T-helper 1 cell treated with Interleukin-12 subunit alpha and Interleukin-12 subunit beta and Interleukin-4 antibody, amounts not matched to agents 30 μg/mL and 1 μg/mL, for 36 hours (primary cell): Measurements from ENCODE around the gene PCDHA4.
A peak's percentile ranks its signal among the peaks of the same experiment; 100 is the strongest.
"Not testable (repeated sequence)": the region's sequence is repeated elsewhere in the genome, so short reads cannot be mapped to it uniquely, and the experiment has no call there.

Source experiments
- H3K27ac Mint-ChIP-seq: one replicate; pipeline ENCODE4 v1.8.0; 2021; ENCODE audit warnings: mild to moderate bottlenecking, mixed read lengths
- H3K27me3 Mint-ChIP-seq: one replicate; pipeline ENCODE4 v1.8.0; 2021; ENCODE audit warnings: low read depth, mixed read lengths
- H3K36me3 Mint-ChIP-seq: one replicate; pipeline ENCODE4 v1.8.0; 2021; ENCODE audit warnings: low read depth, mixed read lengths
- H3K4me1 Mint-ChIP-seq: one replicate; pipeline ENCODE4 v1.8.0; 2021; ENCODE audit warnings: low read depth, mixed read lengths
- H3K4me3 Mint-ChIP-seq: one replicate; pipeline ENCODE4 v1.8.0; 2021; ENCODE audit warnings: mild to moderate bottlenecking, moderate library complexity, mixed read lengths
- H3K9me3 Mint-ChIP-seq: one replicate; pipeline ENCODE4 v1.8.0; 2021; ENCODE audit warnings: mixed read lengths

PCDHA4 gene

DNA sequence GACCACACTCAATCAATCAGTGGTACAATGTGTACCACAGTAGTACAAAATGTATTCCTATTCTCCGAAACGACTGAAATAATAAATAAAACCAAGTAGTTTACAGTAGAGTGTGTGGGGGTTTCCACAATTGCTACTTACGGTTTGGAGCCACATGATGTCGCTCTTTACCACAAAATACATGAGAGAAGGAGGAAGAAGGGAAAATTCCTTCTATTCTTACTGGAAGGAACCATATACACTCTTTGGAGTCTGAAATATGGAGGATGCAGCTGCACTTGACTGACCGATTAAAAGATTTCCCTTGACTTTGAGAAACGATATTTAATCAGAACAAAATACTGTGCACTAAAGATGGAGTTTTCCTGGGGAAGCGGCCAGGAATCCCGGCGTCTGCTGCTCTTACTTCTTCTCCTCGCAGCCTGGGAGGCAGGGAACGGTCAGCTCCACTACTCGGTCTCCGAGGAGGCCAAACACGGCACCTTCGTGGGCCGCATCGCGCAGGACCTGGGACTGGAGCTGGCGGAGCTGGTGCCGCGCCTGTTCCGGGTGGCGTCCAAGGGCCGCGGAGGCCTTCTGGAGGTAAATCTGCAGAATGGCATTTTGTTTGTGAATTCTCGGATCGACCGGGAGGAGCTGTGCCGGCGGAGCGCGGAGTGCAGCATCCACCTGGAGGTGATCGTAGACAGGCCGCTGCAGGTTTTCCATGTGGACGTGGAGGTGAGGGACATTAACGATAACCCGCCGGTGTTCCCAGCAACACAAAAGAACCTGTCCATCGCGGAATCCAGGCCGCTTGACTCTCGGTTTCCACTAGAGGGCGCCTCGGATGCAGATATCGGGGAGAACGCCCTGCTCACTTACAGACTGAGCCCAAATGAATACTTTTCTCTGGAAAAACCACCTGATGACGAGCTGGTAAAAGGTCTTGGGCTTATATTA, at the start of gene PCDHA4:
TSS of gene PCDHA4 (plus strand) at position 235 of the 942 bp plus-strand sequence.
- no peaks in the 10 kb centered on the region for H3K27me3 Mint-ChIP-seq

DNA sequence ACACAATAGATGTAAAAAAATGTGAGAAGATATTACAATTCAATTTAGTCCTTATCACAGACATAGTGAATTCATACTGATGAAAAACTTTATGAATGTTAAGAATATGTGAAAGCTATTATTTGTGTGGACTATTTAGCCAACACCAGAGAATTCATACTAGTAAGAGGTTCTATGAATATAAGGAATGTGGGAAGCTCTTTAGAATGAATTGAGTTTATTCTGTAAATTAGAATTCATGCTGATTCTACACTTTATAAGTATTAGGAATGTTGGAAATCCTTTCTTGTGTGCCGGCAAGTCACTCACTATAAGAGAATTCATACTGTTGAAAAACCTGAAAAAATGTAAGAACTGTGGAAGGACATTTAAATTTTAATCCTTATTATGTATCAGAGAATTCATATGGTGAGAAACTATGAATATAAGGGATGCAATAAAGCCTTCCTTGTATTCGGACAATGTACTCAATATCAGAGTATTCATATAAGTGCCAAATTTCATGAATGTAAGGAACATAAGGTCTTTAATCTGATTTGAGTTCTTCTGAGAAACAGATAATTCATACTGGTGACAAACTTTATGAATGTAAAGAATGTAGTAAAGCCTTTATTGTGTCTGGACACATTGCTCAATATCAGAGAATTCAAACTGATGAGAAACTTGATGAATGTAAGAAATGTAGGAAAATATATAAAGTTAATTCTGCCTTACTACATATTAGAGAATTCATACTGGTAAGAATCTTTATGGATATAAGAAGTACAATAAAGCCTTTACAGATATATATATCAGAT, 42.5 kb upstream of the PCDHA4 start:
- H3K36me3 Mint-ChIP-seq = peaks cover 3% of the 10 kb centered on the region
- H3K4me1 Mint-ChIP-seq = no peaks in the 10 kb centered on the region
- H3K9me3 Mint-ChIP-seq = peaks cover 79% of the 10 kb centered on the region

More for the DNA sequence above, at the start of gene PCDHA4:
- Mint-ChIP-seq H3K4me1 (no peaks in the 10 kb centered on the region), H3K36me3 (peaks cover 1% of the 10 kb centered on the region), H3K9me3 (peaks cover 31% of the 10 kb centered on the region), H3K27ac (no peak within 1 kb of the TSS), H3K4me3 (no peak within 1 kb of the TSS)

DNA sequence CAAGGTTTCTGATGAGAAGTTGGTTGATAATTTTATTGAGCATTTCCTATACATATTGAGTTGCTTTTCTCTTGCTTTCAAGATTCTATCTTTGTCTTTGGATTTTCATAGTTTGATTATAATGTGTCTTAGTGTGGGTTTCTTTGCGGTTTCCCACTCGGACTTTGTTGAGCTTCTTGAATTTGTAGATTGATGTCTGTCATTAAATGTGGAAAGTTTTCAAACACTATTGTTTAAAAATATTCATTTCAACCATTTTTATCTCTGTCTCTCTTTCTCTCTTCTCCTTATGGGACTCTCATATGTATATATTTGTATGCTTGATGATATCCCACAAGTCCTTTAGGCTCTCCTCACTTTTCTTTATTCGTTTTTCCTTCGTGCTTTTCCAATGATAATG, 39.4 kb upstream of the PCDHA4 start:
- Mint-ChIP-seq H3K27ac (no peak overlapping the region), H3K36me3 (peaks cover 3% of the 10 kb centered on the region), H3K9me3 (peaks cover 81% of the 10 kb centered on the region), H3K4me1 (no peaks in the 10 kb centered on the region), H3K4me3 (no peak overlapping the region), H3K27me3 (no peaks in the 10 kb centered on the region)

More for the DNA sequence above, 42.5 kb upstream of the PCDHA4 start:
- H3K27ac Mint-ChIP-seq = no peak overlapping the region
- no peaks in the 10 kb centered on the region for H3K27me3 Mint-ChIP-seq
- no peak overlapping the region for H3K4me3 Mint-ChIP-seq

DNA sequence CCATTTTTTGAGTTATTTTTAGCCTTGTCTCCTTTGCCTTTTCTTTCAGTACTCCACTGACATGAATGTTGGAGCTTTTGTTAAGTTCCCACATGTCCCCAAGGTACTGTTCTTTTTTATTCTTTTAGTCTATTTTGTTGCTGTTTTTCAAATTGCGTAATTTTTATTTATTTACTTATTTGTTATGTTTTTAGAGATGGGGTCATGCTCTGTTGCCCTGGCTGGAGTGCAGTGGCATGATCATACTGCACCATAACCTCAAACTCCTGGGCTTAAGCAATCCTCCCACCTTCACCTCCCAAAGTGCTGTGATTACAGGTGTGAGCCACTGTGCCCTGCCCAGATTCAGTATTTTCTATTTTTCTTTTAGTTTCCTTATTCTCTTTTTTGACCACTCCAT, 26.4 kb upstream of the PCDHA4 start:
- no peak overlapping the region for H3K4me3 Mint-ChIP-seq
- H3K36me3 Mint-ChIP-seq = no peaks in the 10 kb centered on the region
- peaks cover 76% of the 10 kb centered on the region for H3K9me3 Mint-ChIP-seq
- no peaks in the 10 kb centered on the region for H3K4me1 Mint-ChIP-seq
- H3K27ac Mint-ChIP-seq = no peak overlapping the region
- no peaks in the 10 kb centered on the region for H3K27me3 Mint-ChIP-seq

DNA sequence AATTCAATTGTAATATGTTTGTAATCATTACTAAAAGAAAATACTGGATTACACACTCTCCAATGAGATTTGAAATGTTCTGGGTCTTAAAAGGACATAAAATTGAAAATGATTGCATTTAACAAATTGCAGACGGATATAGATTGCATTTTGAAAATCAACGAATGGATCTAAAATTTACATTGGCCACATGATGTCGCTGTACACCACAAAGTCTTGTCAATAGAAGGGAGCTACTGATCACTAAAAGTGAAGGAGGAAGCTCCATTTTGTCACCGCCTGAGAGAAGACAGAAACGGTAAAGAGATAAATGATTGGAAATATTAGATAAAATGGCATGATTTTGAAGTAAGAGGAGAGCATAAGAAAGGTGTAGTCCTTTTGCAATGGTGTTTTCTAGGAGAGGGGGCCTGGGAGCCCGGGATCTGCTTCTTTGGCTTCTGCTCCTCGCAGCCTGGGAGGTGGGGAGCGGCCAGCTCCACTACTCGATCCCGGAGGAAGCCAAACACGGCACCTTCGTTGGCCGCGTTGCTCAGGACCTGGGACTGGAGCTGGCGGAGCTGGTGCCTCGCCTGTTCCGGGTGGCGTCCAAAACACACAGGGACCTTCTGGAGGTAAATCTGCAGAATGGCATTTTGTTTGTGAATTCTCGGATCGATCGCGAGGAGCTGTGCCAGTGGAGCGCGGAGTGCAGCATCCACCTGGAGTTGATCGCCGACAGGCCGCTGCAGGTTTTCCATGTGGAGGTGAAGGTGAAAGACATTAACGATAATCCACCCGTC, 20.8 kb upstream of the PCDHA4 start, which contains the start of gene PCDHA1:
TSS of gene PCDHA1 (plus strand) at position 236 of the 782 bp plus-strand sequence.
- peaks cover 39% of the 10 kb centered on the region for H3K9me3 Mint-ChIP-seq
- H3K27me3 Mint-ChIP-seq = no peaks in the 10 kb centered on the region
- no peak within 1 kb of the TSS for H3K27ac Mint-ChIP-seq
- peaks cover 4% of the 10 kb centered on the region for H3K36me3 Mint-ChIP-seq
- H3K4me3 Mint-ChIP-seq = no peak within 1 kb of the TSS
- no peaks in the 10 kb centered on the region for H3K4me1 Mint-ChIP-seq

DNA sequence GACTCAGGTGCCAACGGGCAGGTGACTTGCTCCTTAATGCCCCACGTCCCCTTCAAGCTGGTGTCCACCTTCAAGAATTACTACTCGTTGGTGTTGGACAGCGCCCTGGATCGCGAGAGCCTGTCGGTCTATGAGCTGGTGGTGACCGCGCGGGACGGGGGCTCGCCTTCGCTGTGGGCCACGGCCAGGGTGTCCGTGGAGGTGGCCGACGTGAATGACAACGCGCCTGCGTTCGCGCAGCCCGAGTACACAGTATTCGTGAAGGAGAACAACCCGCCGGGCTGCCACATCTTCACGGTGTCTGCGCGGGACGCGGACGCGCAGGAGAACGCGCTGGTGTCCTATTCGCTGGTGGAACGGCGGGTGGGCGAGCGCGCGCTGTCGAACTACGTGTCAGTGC, 19.4 kb upstream of the PCDHA4 start:
- not testable (repeated sequence) for H3K36me3 Mint-ChIP-seq
- peaks cover 32% of the 10 kb centered on the region for H3K9me3 Mint-ChIP-seq

DNA sequence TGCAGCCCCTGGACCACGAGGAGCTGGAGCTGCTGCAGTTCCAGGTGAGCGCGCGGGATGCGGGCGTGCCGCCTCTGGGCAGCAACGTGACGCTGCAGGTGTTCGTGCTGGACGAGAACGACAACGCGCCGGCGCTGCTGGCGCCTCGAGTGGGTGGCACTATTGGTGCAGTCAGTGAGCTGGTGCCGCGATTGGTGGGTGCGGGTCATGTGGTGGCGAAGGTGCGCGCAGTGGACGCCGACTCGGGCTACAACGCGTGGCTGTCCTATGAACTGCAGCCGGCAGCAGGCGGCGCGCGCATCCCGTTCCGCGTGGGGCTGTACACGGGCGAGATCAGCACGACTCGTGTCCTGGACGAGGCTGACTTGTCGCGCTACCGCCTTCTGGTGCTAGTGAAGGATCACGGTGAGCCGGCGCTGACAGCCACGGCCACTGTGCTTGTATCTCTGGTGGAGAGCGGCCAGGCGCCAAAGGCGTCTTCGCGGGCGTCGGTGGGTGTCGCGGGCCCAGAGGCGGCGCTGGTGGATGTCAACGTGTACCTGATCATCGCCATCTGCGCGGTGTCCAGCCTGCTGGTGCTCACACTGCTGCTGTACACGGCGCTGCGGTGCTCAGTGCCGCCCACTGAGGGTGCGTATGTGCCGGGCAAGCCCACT, 18.9 kb upstream of the PCDHA4 start:
- not testable (repeated sequence) for H3K4me1 Mint-ChIP-seq, H3K27me3 Mint-ChIP-seq, H3K36me3 Mint-ChIP-seq, H3K4me3 Mint-ChIP-seq, H3K27ac Mint-ChIP-seq
- H3K9me3 Mint-ChIP-seq = peaks cover 32% of the 10 kb centered on the region

More for the DNA sequence above, 19.4 kb upstream of the PCDHA4 start:
- H3K27me3 Mint-ChIP-seq, H3K4me3 Mint-ChIP-seq, H3K4me1 Mint-ChIP-seq, H3K27ac Mint-ChIP-seq: not testable (repeated sequence)

DNA sequence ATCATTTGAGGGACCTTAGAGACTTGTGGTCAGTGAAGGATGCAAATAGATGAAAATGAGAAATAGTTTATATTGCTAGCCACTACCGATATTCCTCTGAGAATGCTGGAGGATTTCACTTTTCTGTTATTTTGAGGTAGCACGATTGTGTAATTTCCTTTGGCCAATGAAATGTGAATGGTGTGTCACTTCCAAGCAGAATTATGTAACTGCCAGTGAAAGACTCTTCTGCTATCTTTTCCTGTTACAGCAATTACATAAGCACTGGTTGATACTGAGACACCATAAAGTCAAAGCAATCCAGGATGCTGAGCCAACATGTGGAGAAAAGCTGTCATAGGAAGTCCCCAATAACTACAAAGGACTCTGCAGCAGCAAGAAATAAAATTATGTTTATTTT, 15.8 kb upstream of the PCDHA4 start:
- Mint-ChIP-seq H3K36me3 (peaks cover under 1% of the 10 kb centered on the region), H3K4me1 (no peaks in the 10 kb centered on the region), H3K27me3 (no peaks in the 10 kb centered on the region), H3K9me3 (peaks cover 38% of the 10 kb centered on the region), H3K4me3 (no peak overlapping the region), H3K27ac (no peak overlapping the region)

DNA sequence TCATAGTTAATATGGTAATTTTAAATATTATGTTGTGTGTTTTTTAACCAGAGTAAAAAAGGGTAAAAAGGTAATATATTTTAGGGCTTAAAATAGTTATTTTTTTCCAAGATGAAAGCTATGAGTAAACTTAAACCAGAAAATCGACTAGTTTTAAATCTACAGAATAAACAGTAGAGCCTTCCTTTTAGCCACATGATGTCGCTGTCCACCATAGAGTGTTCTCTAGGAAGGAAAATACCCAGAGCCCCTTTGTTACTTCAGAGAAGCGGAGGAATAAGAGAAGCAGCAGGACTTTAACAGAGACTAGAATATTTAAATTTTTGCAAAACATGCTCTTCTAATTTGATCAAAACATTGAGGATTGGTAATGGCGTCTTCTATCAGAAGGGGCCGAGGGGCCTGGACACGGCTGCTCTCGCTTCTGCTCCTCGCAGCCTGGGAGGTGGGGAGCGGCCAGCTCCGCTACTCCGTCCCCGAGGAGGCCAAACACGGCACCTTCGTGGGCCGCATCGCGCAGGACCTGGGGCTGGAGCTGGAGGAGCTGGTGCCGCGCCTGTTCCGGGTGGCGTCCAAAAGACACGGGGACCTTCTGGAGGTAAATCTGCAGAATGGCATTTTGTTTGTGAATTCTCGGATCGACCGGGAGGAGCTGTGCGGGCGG, 12.1 kb upstream of the PCDHA4 start, which contains the start of gene PCDHA2:
TSS of gene PCDHA2 (plus strand) at position 258 of the 664 bp plus-strand sequence.
- Mint-ChIP-seq H3K4me3 (no peak within 1 kb of the TSS), H3K27ac (no peak within 1 kb of the TSS), H3K9me3 (peaks cover 36% of the 10 kb centered on the region), H3K36me3 (no peaks in the 10 kb centered on the region), H3K27me3 (no peaks in the 10 kb centered on the region), H3K4me1 (no peaks in the 10 kb centered on the region)

DNA sequence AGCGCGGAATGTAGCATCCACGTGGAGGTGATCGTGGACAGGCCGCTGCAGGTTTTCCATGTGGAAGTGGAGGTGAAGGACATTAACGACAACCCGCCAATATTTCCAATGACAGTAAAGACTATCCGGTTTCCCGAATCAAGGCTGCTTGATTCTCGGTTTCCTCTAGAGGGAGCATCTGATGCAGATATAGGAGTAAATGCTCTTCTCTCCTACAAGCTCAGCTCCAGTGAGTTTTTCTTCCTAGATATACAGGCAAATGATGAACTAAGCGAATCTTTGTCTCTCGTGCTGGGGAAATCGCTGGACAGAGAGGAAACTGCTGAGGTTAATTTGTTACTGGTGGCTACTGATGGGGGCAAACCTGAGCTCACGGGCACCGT, 11.6 kb upstream of the PCDHA4 start:
- Mint-ChIP-seq H3K36me3 (no peaks in the 10 kb centered on the region), H3K4me3 (no peak overlapping the region), H3K9me3 (peaks cover 40% of the 10 kb centered on the region), H3K27ac (no peak overlapping the region), H3K27me3 (no peaks in the 10 kb centered on the region), H3K4me1 (no peaks in the 10 kb centered on the region)

DNA sequence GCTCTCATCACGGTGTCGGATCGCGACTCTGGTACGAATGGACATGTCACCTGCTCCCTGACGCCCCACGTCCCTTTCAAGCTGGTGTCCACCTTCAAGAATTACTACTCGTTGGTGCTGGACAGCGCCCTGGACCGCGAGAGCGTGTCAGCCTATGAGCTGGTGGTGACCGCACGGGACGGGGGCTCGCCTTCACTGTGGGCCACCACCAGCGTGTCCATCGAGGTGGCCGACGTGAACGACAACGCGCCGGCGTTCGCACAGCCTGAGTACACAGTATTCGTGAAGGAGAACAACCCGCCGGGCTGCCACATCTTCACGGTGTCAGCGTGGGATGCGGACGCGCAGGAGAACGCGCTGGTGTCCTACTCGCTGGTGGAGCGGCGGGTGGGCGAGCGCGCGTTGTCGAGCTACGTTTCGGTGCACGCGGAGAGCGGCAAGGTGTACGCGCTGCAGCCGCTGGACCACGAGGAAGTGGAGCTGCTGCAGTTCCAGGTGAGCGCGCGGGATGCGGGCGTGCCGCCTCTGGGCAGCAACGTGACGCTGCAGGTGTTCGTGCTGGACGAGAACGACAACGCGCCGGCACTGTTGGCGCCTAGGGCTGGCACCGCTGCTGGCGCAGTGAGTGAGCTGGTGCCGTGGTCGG, 10.7 kb upstream of the PCDHA4 start:
- not testable (repeated sequence) for H3K4me1 Mint-ChIP-seq, H3K4me3 Mint-ChIP-seq, H3K27ac Mint-ChIP-seq, H3K36me3 Mint-ChIP-seq, H3K27me3 Mint-ChIP-seq
- peaks cover 36% of the 10 kb centered on the region for H3K9me3 Mint-ChIP-seq

DNA sequence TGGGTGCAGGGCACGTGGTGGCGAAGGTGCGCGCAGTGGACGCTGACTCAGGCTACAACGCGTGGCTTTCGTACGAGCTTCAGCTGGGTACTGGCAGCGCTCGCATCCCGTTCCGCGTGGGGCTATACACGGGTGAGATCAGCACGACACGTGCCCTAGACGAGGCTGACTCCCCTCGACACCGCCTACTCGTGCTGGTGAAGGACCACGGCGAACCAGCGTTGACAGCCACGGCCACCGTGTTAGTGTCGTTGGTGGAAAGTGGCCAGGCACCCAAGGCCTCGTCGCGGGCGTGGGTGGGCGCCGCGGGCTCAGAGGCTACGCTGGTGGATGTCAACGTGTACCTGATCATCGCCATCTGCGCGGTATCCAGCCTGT, 10.2 kb upstream of the PCDHA4 start:
- Mint-ChIP-seq H3K4me1 (no peaks in the 10 kb centered on the region), H3K9me3 (peaks cover 35% of the 10 kb centered on the region), H3K27me3 (no peaks in the 10 kb centered on the region), H3K27ac (no peak overlapping the region), H3K36me3 (no peaks in the 10 kb centered on the region), H3K4me3 (no peak overlapping the region)

DNA sequence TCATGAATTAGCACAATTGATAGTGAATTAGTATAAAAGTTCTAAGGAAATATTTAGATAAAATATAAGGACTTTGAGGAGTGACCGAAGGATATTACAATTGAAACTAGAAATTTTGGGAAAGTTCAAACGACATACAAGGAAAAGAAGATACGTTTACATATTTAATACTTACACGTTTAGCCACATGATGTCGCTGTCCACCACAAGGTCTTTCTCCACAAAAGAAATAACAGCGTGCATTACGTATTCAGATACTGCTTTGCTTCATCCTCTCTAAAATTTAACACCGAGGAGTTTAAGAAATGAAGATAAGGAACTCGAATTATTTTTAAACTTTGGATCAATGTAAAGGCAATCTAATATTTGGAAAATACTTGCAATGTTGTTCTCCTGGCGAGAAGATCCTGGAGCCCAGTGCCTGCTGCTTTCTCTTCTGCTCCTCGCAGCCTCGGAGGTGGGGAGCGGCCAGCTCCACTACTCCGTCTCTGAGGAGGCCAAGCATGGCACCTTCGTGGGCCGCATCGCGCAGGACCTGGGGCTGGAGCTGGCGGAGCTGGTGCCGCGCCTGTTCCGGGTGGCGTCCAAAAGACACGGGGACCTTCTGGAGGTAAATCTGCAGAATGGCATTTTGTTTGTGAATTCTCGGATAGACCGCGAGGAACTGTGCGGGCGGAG, 5.9 kb upstream of the PCDHA4 start, which contains the start of gene PCDHA3:
TSS of gene PCDHA3 (plus strand) at position 242 of the 678 bp plus-strand sequence.
- Mint-ChIP-seq H3K9me3 (peaks cover 21% of the 10 kb centered on the region), H3K4me3 (no peak within 1 kb of the TSS), H3K27me3 (no peaks in the 10 kb centered on the region), H3K27ac (peak within 1 kb of the TSS; percentile 6), H3K36me3 (no peaks in the 10 kb centered on the region), H3K4me1 (no peaks in the 10 kb centered on the region)
